Measurements from ENCODE around the gene MAP4K2.

The MAP4K2 gene

DNA sequence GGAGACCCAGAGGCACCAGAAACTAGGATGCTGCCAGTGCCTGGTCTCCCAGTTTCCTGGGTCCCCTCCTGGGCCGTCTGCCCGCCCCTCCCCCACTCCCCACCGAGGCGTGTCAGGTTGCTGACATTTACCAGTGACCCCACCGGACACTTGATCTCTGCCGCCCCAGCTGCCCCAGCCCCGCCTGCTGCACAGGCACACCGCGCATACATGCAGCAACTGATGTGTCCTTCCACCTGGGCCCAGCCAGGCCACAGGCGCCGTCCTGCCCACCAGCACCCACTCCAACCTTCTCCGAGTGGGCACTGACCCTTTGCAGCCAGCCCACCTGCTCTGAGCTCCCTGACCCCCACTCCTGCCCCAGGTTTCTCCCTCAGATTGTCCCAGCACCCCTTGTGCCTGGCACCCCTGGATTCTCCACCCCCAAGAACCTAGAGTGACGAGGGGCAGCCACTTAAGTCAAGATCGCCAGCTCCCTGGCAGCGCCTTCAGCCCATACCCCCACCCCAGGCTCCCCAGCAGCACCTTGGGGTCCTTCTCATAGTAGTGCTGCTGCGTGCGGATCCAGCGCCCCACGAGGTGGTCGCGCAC, 43.8 kb downstream of the MAP4K2 start:
- Mint-ChIP-seq H3K36me3 (ENCODE audit: low read depth) (peaks cover 67% of the 10 kb centered on the region), H3K27ac (no peak overlapping the region), H3K4me1 (ENCODE audit: low read depth) (peaks cover 22% of the 10 kb centered on the region), H3K27me3 (no peaks in the 10 kb centered on the region), H3K9me3 (no peaks in the 10 kb centered on the region), H3K4me3 (no peak overlapping the region)
- intact Hi-C loops (cut with micrococcal nuclease): no loop called here

DNA sequence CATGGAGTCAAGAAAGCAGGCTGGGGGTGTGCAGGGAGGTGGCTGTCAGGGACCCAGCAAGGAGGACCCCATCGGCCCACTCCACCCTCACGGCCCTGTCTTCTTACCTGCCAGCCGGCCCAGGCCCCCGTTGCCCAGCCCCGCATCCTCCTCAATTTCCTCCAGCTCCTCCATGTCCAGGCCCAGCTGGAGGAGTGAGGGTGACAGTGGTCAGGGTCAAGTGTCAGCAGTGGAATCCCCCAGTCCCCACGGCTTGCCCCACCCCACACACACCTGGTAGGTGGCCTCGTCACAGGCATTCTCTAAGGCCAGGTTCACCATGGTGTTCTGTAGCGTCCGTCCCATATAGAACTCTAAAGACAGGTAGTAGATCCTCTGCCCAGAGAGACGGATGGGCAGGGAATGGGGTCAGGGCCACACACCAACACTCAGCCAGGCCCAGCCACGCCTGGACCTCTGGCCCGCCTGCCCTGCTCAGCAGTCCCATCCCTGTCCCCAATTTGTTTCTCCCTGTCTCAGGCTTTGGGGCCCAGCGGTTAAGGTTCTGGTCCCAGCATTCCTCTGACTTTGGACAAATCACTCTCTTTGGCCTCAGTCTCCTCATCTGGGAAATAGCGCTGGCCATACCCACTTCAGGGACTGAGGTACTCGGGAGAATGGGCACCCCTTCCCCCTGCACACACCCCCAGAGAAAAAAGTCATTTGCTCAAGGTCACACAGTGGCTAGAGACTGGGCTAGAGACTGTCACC, 44.5 kb downstream of the MAP4K2 start:
- intact Hi-C loops (cut with micrococcal nuclease): no loop called here
- Mint-ChIP-seq H3K27ac (no peak overlapping the region), H3K4me1 (ENCODE audit: low read depth) (peaks cover 15% of the 10 kb centered on the region), H3K27me3 (no peaks in the 10 kb centered on the region), H3K9me3 (no peaks in the 10 kb centered on the region), H3K4me3 (no peak overlapping the region), H3K36me3 (ENCODE audit: low read depth) (peaks cover 67% of the 10 kb centered on the region)

DNA sequence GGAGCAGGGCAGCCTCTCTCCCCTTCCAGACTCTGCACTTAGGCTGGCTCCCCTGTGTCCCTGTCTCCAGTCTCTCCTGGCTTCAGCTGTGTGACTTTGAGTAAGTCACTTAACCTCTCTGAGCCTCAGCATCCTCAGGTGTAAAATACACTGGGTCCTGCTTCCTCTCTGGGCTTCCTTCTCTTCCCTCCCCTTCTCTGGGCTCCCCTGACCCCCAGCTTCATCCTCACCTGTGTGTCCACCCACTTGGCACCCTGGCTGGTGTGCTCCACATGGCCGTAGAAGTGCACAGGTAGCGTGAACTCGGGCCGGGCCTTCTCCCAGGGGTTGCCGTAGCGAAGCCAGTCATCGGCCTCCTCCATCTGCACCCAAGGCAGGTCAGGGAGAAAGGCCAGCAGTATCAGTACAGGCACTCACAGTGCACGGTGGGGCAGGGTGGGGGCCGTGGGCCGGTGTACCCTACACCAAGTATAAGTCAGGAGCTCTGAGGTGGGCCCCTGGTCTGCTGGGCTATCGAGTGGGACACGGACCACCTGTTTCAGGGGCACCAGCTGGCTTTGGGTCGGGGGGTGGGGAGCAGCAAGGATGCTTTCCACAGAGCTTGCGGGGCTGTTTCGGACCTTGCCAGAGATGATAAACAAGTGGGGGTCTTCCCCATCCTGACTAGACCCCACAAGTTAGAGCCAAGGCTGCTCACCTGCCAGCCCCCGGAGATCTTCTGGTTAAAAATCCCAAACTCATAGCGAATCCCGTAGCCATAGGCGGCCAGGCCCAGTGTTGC, 45.3 kb downstream of the MAP4K2 start:
- H3K27ac Mint-ChIP-seq: no peak overlapping the region
- H3K4me3 Mint-ChIP-seq: no peak overlapping the region
- peaks cover 67% of the 10 kb centered on the region for H3K36me3 Mint-ChIP-seq (ENCODE audit: low read depth)
- H3K4me1 Mint-ChIP-seq (ENCODE audit: low read depth): peaks cover 9% of the 10 kb centered on the region
- H3K9me3 Mint-ChIP-seq: no peaks in the 10 kb centered on the region
- intact Hi-C loops (cut with micrococcal nuclease): no loop called here
- H3K27me3 Mint-ChIP-seq: no peaks in the 10 kb centered on the region

DNA sequence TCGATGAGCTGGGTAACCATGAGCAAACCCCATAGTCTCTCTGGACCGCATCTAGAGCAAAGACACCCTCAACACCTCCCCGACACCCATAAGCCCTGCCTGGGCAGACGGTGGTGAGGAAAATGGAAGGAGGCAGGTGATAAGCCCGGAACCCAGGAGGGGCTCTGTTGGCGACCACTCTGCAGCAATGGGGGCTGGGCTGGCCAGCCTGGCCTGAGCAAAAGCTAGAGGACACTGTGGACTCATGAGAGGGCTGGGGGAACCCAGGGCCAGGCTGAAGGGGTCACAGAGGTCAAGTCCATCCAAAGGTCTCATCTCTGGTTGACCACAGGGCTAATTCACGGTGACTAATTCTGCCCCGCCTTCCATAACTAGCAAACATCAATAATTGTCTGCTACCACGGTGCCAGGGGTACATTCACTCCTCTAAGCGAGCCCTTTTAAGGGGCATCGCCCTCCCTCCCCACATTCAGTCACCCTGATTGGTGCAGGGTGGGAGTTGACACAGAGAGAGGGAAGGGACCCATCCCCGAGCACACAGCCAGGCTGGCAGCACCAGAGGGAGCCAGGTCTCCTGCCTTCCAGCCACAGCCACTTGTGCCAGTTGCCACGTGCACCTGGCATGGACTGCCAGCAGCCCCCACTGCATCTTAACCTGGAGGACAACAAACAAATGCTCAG, 47.2 kb downstream of the MAP4K2 start:
- intact Hi-C loops (cut with micrococcal nuclease): no loop called here
- no peak overlapping the region for H3K4me3 Mint-ChIP-seq
- H3K27ac Mint-ChIP-seq: no peak overlapping the region
- H3K36me3 Mint-ChIP-seq (ENCODE audit: low read depth): peaks cover 67% of the 10 kb centered on the region
- H3K9me3 Mint-ChIP-seq: no peaks in the 10 kb centered on the region
- no peaks in the 10 kb centered on the region for H3K4me1 Mint-ChIP-seq (ENCODE audit: low read depth)
- H3K27me3 Mint-ChIP-seq: no peaks in the 10 kb centered on the region

DNA sequence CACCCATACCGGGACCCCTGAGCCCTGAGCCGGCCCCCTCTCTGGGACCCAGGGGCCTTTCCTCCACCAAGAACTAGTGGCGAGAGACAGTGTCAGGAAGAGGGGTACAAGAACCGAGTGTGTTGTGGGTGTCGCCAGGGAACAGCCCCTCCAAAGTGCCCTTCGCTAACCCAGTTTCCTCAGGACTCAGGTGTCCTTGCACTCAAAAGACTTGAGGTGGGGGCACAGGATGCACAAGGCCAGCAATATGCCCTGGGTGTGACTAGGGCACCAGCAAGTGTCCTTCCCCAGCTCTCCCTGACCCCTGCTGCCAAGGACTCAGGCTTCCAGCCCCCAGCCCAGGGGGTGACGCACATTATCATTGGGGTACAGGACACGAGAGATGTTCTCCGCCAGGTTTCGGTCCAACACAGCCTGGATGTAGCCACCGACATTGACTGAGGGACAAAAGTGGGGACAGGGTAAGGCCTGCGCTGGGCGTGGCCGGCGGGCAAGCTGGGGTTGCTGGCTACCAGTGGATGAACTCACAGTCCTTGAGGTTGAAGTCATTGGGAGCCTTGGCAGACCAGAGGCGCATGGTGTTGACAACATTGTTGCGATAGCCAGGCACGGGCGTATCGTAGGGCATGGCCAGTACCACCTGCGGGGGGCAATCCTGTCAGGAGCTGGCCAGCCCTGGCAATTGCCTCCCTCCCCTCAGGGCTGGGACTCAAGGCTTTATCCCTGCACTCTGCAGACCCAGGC, 47.9 kb downstream of the MAP4K2 start:
- H3K27ac Mint-ChIP-seq: no peak overlapping the region
- no peaks in the 10 kb centered on the region for H3K4me1 Mint-ChIP-seq (ENCODE audit: low read depth)
- no peak overlapping the region for H3K4me3 Mint-ChIP-seq

DNA sequence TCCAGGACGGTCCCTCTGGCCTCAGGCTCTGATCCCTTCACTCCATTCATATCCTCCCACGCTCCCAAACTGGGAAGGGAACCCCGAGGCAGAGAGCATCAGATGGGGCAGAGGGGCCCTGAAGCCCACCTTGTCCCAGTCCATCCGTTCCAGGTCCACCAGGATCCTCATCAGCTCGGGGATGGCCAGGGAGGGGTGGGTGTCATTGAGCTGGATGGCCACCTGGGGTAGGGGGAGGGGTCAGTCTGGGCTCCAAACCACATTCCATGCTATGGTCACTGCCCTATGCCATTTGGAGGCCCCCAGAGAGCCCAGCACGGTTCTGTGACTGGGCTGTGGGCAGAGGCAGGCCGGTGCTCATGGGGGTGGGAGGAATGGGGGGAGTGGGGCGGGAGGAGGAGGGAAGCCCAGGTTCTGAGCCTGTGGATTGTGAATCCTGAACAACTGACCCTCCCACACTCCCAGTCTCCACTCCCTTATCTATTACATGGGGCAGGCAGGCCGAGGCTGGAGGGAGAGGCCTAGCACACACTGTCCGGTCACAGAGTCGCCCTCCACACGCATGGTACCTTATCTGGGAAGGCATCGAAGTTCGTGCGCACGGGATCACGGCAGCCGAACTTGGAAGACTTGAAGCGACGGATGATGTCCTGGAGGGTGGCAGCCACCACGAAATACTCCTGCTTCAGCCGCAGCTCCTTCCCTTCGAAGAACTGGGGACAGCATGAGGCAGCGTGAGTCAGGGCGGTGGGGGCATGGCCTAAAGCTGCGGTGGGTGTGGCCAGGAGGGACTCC, 48.7 kb downstream of the MAP4K2 start:
- H3K4me1 Mint-ChIP-seq (ENCODE audit: low read depth): no peaks in the 10 kb centered on the region
- no peaks in the 10 kb centered on the region for H3K27me3 Mint-ChIP-seq
- H3K36me3 Mint-ChIP-seq (ENCODE audit: low read depth): peaks cover 65% of the 10 kb centered on the region
- intact Hi-C loops (cut with micrococcal nuclease): no loop called here
- H3K9me3 Mint-ChIP-seq: no peaks in the 10 kb centered on the region
- H3K4me3 Mint-ChIP-seq: no peak overlapping the region
- no peak overlapping the region for H3K27ac Mint-ChIP-seq

More for the DNA sequence above, 47.9 kb downstream of the MAP4K2 start:
- no peaks in the 10 kb centered on the region for H3K9me3 Mint-ChIP-seq
- H3K36me3 Mint-ChIP-seq (ENCODE audit: low read depth): peaks cover 69% of the 10 kb centered on the region
- intact Hi-C loops (cut with micrococcal nuclease): no loop called here
- H3K27me3 Mint-ChIP-seq: no peaks in the 10 kb centered on the region

DNA sequence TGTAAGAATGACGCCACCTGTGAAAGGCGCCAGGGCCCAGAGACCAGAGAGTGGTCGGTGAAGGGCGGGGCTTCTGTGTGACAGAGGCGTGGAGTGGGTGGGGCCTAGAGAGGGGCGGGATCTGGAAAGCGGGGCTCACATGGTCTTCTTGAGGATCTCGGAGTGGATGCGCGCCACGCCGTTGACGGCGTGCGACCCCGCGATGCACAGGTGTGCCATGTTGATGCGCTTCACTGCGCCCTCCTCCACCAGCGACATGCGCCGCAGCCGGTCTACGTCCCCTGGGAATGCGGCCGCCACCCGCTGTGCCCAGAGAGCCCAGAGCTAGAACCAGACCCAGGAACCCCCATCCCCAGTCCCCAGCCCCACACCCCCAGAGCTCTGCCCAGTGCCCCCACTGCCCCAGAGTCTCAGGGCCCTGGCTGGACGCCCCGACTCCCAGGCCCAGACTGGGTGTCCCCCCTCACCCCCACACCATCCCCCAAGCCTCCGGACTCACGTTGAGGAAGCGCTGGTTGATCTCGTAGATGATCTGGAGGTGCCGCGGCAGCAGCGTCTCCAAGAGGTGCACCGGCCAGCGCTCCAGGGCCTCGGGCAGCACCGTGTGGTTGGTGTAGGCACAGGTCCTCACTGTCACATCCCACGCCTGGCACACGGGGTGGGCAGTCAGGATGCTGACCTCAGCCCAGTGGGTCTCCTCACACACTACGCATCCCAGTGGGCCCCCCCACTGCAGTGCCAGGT, 49.5 kb downstream of the MAP4K2 start:
- H3K4me3 Mint-ChIP-seq: no peak overlapping the region
- H3K4me1 Mint-ChIP-seq (ENCODE audit: low read depth): no peaks in the 10 kb centered on the region
- intact Hi-C loops (cut with micrococcal nuclease): no loop called here
- no peaks in the 10 kb centered on the region for H3K27me3 Mint-ChIP-seq
- peaks cover 61% of the 10 kb centered on the region for H3K36me3 Mint-ChIP-seq (ENCODE audit: low read depth)
- no peaks in the 10 kb centered on the region for H3K9me3 Mint-ChIP-seq
- no peak overlapping the region for H3K27ac Mint-ChIP-seq

DNA sequence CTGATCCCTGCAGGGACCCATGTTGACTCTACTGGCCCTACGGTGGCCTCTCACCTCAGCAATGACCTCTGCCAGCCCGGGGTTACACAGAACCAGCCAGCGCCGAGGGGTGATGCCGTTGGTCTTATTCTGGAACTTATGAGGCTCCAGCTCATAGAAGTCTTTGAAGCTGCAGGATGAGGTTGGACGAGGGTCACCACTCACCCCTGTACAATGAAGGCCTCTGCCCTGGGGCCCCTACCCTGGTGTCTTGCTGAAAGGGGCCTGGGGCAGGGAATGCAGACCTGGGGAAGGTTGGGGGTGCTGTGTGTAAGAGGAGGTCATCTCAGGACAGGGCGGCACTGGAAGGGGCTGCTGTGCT, 50.0 kb downstream of the MAP4K2 start:
- H3K27me3 Mint-ChIP-seq: no peaks in the 10 kb centered on the region
- intact Hi-C loops (cut with micrococcal nuclease): no loop called here
- no peak overlapping the region for H3K27ac Mint-ChIP-seq
- H3K4me3 Mint-ChIP-seq: no peak overlapping the region
- H3K9me3 Mint-ChIP-seq: no peaks in the 10 kb centered on the region
- no peaks in the 10 kb centered on the region for H3K4me1 Mint-ChIP-seq (ENCODE audit: low read depth)
- H3K36me3 Mint-ChIP-seq (ENCODE audit: low read depth): peaks cover 57% of the 10 kb centered on the region

DNA sequence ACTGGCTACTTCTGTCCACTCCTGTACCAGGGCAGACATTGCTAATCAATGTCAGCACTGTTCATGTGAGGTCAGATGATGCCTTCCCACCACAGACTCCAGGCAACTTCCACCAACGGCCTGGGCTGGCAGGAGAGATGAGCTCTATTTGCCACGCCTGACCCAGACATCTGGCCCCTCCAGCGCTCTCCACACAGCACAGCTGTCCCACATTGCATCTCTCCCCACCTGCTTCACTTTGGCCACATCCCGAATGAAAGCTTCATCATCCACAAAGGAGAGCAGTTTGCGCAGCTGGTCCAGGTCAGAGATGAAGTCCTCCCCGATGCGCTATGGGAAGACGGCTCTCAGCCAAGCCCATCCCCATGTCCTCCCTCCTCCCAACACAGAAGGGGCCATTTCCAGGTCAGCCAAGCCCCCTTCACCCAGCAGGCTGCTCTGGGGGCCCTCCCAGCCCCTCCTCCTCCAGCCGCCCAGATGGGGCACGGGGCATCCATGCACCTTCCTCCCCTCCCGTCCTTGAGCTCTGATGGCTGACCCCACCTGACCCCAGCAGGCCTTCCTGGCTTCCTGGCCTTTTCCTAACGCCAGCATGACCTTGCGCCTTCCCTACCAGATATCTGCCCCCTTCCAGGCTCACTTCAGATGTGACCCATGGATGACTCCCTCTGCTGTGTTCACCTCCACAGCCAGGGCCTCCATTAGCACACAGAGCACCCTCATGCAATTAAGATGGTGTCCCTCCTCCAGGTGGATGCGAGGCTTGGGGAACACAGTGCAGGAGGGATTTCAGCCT, 50.6 kb downstream of the MAP4K2 start:
- intact Hi-C loops (cut with micrococcal nuclease): no loop called here
- no peak overlapping the region for H3K27ac Mint-ChIP-seq
- H3K4me3 Mint-ChIP-seq: no peak overlapping the region

DNA sequence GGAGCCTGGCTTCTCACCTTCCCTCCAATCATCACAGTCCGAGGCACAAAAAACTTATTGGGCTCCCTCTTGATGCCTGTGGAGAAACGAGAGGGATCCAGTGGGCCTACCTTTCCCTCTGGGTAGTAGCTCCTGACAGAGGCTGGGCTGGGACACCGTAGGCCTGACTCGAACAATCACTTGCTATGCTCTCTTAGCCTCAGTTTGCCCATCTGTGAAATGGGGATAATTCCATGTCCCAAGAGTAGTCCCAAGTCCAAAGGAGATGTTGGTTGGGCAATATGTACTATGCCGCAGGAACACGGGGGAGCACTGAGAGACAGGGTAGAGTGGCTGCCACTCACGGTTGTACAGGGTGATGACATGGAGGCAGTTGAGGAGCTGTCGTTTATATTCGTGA, 51.4 kb downstream of the MAP4K2 start:
- peaks cover 57% of the 10 kb centered on the region for H3K36me3 Mint-ChIP-seq (ENCODE audit: low read depth)

More for the DNA sequence above, 50.6 kb downstream of the MAP4K2 start:
- Mint-ChIP-seq H3K36me3 (ENCODE audit: low read depth) (peaks cover 57% of the 10 kb centered on the region), H3K27me3 (no peaks in the 10 kb centered on the region), H3K9me3 (no peaks in the 10 kb centered on the region), H3K4me1 (ENCODE audit: low read depth) (no peaks in the 10 kb centered on the region)

DNA sequence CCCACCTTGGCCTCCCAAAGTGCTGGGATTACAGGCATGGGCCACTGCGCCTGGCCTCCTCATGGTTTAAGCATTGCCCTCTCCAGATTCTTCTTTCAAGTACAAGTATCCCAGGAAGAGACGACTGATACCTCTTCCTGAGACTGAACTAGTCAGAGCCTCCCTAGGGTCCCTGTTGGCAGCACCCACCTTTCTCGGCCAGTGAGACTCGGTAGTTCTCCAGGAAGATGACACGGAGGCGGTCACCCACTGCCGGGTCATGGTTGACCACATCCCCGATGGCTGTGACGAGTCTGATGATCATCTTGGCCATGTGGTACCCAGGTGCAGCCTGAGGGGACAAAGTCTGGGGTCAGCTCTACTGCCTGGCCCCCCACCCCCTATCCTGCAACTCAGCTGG, 51.9 kb downstream of the MAP4K2 start:
- Mint-ChIP-seq H3K4me3 (no peak overlapping the region), H3K36me3 (ENCODE audit: low read depth) (peaks cover 57% of the 10 kb centered on the region), H3K27me3 (no peaks in the 10 kb centered on the region), H3K27ac (no peak overlapping the region), H3K9me3 (no peaks in the 10 kb centered on the region), H3K4me1 (ENCODE audit: low read depth) (peaks cover 4% of the 10 kb centered on the region)
- intact Hi-C loops (cut with micrococcal nuclease): no loop called here

More for the DNA sequence above, 51.4 kb downstream of the MAP4K2 start:
- H3K9me3 Mint-ChIP-seq: no peaks in the 10 kb centered on the region
- H3K27ac Mint-ChIP-seq: no peak overlapping the region
- no peaks in the 10 kb centered on the region for H3K27me3 Mint-ChIP-seq
- H3K4me1 Mint-ChIP-seq (ENCODE audit: low read depth): no peaks in the 10 kb centered on the region
- no peak overlapping the region for H3K4me3 Mint-ChIP-seq
- intact Hi-C loops (cut with micrococcal nuclease): no loop called here
